SK-N-DZ (cell line): ENCODE measurements around the gene FER. TPM values are rescaled to one million over a fixed set of nuclear protein-coding genes. Genes with fewer than 3 reads are reported as not detected.
"Not testable (repeated sequence)": the region's sequence is repeated elsewhere in the genome, so short reads cannot be mapped to it uniquely, and the experiment has no call there.

Experiments used
- DNase-seq: peaks from one replicate; pipeline ENCODE4 v3.0.0-alpha.2; 2015; ENCODE audit warnings: low spot score
- polyA plus RNA-seq, 2 experiments: library from polyadenylated mRNA; depleted of rRNA; stranded (reverse); fragments of >200 nt; gene quantifications; 2 replicates each; pipeline ENCODE4 v1.2.3, GENCODE V29; 2014

Gene FER
- polyA plus RNA-seq (2014; cell fraction: cytosol; rRNA removed): 5.1 and 11.1 TPM in 2 replicates
- 10.4 and 14.3 TPM in 2 replicates for polyA plus RNA-seq (2014; cell fraction: nucleus; rRNA removed)

- peak; percentile 21 for DNase-seq
Measured at GRCh38 chr5:108747774-108748400, at the start of gene FER. FER (plus strand) TSS chr5:108747897; CDS start chr5:108798183, 50,286 bp downstream.

DNA sequence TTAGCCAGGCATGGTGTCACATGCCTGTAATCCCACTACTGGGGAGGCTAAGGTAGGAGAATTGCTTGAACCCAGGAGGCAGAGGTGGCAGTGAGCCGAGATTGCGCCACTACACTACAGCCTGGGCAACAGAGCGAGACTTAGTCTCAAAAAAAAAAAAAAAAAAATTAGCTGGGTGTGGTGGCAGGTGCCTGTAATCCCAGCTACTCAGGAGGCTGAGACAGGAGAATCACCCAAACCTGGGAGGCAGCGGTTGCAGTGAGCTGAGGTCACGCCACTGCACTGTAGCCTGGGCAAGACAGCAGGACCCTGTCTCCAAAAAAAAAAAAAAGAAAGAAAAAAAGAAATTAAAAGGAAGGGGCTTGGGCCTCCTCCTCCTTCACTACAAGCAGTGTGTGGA, 47.3 kb upstream of the FER start:
- not testable (repeated sequence) for DNase-seq

DNA sequence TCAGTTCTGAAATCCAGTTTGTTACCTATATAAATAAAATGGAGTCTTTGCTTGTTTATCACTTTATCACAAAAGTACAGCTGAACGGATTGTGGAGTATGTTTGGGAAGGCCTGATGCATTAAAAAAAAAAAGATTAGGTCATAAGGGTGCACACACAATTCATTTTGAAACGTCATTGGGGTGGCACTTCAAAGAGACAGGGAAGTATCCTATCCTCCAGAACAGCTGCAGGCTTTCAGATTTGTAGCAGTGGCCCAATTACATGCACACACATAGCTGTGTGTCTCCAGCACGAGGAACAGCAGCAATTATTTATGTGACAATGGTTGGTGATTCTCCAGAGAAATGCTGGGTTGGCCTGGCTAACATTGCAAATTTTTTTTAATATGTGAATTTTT, 46.8 kb upstream of the FER start:
- DNase-seq: peak; percentile 11

- no peak for DNase-seq
Measured at GRCh38 chr5:108702546-108702945, 45.2 kb upstream of the FER start.

- DNase-seq: no peak
Measured at GRCh38 chr5:108703313-108703712, 44.4 kb upstream of the FER start.

- no peak for DNase-seq
Measured at GRCh38 chr5:108707141-108707540, 40.6 kb upstream of the FER start.

- DNase-seq: no peak
Measured at GRCh38 chr5:108711898-108712297, 35.8 kb upstream of the FER start.

DNA sequence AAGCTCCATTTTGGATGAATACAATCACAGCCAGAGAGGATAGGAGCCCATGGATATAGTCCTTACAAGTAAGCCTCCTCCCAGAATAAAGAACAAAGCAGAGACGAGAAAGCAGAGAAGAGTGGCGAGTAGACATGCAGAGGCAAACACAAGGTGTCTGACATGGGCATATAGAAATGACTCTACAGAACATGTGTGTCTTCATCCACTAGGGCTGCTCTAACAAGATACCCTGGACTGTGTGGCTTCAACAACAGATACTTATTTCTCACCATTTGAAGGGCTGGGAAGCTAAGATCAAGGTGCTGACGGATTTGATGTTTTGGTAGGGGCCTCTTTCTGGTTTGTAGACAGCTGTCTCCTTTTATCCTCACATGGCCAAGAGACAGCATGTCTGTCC, 32.3 kb upstream of the FER start:
- DNase-seq: no peak

DNA sequence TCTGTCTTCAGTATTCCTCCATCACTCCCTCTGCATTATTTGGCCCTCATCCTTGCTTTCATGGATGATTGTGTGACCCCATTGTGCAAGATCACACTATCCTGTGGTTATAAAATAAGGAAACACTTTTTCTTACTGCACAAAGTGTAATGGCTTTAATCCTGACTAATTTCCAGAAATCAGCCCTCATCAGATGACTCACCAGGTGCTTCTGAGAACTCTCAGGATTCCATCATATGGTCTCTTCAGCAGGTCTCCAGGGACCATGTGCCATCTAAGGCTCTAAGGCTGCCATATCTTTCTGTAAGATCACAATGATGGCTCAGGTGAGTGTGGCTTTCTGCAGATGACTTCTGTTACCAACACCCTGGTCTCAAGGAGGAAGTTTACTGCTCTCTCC, 27.3 kb upstream of the FER start:
- no peak for DNase-seq

- DNase-seq: no peak
Measured at GRCh38 chr5:108726446-108727235, 21.1 kb upstream of the FER start.

GRCh38 chr5:108727236-108727650, 20.5 kb upstream of the FER start:
- DNase-seq: peak; percentile 24

DNA sequence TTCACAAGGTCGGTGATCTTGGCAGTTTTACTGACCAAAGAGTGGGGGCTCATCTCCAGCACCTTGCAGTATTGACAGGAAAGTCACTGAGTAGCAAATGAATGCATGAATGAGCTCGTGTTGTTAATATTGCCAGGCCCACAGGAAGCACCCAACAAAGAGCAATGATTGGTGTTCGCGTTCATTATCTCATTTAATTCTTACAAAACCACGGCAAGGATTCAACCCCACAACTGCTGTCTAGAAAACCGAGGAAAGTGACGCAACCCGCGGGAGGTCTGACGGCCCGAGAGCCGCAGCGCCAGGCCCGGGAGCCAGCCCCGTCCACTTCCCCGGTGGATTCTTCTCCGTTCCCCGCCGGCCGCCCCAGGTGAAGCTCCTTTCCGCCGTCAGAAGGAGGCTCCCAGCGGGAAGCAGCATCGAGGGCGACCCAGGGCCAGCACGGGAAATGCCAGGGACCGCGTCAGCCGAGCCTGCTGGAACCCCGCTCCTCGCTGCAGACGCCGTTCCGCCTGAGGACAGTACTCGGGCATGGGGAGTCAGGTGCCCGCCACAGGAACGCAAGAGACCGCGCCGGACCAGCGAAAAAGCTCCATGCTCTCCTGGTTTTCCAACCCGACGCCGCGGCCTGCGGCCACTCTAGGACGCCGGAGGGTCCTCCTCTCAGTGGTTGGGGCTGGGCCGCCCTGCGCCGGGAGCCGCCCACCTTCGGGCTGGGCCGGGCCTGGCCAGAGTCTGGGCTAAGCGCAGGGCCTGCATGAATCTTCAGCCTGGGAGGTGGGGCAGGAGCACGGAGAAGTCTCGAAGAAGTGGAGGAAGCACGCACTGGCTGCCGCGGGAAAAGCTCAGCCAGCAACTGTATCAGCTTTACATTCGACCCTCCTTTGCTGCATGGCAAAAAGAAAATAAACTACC, 19.8 kb upstream of the FER start:
- peak; percentile 91 for DNase-seq

- no peak for DNase-seq
Measured at GRCh38 chr5:108728566-108729241, 19.0 kb upstream of the FER start.

GRCh38 chr5:108729242-108729615, 18.5 kb upstream of the FER start:
- DNase-seq: no peak

DNA sequence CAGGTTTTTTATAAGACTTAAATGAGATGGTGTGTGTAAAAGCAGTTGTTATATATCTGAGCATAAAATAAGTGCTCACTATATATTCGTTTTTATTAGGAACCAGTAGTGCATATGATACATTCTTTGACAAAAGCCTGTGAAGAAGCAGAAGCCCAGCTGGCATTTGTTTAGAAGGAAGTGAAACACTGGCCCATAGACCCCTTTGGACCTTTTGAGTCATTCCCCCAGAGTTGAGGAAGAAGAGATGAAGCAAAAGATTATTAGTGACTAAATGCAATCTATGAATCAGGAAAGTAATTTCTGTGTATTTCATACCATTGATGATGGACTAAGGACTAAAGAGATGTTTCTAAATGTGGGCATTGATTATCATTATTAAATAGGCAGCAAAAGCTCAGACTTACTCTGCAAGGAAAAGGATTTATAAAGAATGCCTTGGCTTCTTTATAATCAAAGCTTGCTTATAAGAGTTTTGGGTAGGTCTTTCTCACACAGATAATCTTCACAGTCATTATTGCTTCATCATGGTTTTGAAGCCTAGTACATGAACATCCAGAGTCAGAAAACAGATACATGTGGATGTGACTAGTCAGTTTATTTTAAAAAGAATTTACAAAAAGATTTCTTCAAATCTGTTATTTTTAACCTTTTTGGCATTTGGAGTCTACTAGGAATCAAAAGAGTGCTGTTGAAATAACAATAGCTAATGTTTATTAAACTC, 16.9 kb upstream of the FER start:
- DNase-seq: no peak

DNA sequence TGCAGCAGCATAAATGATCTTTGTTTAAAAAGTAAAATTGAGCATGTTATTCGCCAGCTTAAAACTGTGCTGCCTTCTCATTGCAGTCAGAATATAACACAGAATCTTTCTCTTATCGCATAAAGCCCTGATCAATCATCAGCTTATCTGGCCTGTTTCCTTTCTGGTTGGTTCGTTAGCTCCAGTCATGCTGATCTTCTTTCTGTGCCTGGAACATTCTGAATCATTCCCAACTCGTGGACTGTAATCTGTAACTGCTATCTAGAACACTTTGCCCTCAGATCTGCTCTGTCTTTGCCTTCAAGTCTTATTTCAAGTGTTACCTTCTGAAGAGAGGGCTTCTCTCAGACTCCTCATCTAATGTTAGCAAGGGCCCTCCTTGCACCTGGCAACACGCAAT, 11.9 kb upstream of the FER start:
- DNase-seq: peak; percentile 62

DNA sequence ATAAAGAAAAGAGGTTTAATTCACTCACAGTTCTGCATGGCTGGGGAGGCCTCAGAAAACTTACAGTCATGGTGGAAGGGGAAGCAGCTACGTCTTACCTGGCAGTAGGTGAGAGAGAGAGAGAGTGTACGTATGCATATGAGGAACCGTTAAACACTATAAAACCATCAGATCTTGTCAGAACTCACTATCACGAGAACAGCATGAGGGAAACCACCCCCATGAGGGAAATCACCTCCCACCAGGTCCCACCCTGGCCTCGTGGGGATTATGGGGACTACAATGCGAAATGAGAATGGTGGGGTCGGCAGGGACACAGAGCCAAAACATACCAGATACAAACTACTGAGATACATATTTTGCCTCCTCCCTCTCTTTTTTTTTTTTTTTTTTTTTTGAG, 10.8 kb upstream of the FER start:
- DNase-seq: no peak

GRCh38 chr5:108739376-108739775, 8.3 kb upstream of the FER start:
- DNase-seq: no peak

GRCh38 chr5:108739906-108740305, 7.8 kb upstream of the FER start:
- peak; percentile 96 for DNase-seq

DNA sequence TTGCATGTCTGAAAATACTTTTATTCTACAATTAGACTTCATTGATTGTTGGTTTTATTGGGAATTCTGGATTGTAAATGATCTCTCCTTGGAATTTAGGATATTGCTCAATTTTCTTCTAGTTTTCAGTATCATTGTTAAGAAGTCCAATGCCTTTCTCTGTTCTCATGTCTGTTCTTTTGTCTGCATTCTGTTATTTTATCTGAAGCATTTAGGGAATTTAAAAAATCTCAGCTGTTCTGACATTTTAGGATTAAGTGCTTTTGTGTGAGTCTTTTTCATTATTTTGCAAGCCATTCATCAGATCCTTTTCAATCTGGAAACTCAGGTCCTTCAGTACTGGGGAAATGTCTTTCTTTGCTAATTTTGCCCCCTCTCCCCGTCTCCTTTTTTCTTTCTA, 4.4 kb upstream of the FER start:
- DNase-seq: no peak

DNA sequence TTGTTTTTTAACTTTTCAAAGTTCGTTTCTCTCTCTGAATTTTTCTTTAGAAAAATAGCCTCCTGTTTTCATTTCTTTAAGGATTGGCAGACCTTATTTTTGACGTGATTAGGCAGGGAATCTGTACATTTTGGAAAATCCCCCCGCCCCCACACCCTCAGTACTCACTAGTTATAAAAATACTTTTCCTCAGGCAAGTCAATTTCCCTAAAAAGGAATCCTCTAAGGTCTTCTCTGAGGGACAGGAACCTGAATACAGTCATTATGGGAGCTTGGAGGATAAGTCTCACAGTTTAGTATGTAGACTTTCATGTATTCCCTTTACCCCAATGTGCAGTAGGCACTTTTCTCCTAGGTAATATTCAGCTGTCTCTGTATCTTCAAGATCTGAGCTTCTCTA, 3.9 kb upstream of the FER start:
- no peak for DNase-seq
